Left lobe of liver (tissue), 2 donors: ENCODE results near the gene NDUFB10. TPM values are rescaled to one million over a fixed set of nuclear protein-coding genes. Genes with fewer than 3 reads are reported as not detected.
"Not testable (repeated sequence)": the region's sequence is repeated elsewhere in the genome, so short reads cannot be mapped to it uniquely, and the experiment has no call there.

Experiments
- ATAC-seq: fragments of 200-7000 bp; cut with Tn5 transposase; one replicate; pipeline ENCODE4 v1.9.1; 2020; ENCODE audit warnings: mild to moderate bottlenecking, moderate library complexity
- DNase-seq: peaks from one replicate; pipeline ENCODE4 v3.0.0-alpha.2; 2020; ENCODE audit warnings: low spot score
- total RNA-seq: library from RNA; stranded (reverse); gene quantifications from one replicate; pipeline ENCODE4 v1.2.1, GENCODE V29; 2021
- donor health status: DM: no; HTN: no; CAD: no; lungs with moderate emphysema.
- donor health status: DM: no; HTN: yes; CAD: no.

NDUFB10 gene
- total RNA-seq, result 88.6 TPM

- peak; percentile 96 for DNase-seq
- peak; percentile 96 for ATAC-seq
These were observed at the start of gene NDUFB10 for GRCh38 chr16:1959269-1960039. TSS of gene NDUFB10 (plus strand) at chr16:1959538. CDS start at chr16:1959625, 87 bp downstream.

- ATAC-seq (no peak), DNase-seq (no peak)
These were observed 49.6 kb upstream of the NDUFB10 start for GRCh38 chr16:1909561-1910231.

DNA sequence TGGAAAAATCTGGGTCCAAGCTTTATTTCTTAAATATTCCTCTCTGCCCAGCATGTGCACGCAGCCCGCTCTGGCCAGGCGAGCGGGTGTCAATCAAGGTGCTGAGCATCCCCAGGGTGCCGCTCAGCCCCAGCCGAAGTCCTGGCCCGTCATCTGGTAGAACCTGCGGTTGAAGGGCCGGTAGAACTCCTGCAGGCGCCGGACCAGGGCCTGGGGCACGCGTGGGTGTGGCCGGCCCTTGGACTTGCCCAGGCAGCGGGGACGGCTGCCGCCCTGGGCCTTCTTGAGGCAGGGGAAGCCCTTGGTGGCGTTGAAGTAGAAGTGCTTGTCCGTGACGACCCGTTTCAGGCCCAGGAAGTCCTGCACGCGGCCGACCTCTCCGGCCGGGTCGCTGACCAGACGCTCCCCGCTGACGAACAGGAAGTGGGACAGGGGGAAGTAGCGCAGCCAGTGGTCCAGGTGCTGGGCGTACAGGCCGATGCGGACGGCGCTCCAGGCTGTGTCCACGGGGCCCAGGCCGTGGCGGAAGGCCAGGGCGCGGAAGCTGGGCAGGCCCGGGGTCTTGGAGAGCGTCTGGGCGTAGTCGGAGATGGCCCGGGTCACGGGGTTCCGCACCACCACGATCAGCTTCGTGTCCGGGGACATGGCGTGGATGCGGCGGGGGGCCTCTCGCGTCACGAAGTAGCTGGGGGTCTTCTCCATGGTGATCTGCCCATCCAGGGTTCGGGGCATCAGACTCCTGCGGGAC is 47.7 kb upstream of the NDUFB10 start:
- no peak for DNase-seq

DNA sequence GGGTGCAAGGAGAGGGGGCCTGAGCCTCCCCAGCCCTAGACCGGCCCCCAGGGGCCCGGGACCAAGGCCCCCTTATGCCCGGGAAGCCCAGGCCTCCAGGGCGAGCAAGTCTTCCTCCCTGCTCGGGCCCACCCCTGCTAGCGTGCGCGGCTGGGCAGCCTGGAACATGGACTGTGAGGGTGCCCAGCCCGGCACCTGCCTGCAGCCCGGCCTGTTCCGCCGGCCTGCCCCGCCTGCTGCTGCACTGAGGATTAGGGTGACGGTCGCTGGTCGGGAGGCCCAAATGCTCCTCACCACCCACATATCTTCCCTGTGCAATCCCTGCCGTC is 47.2 kb upstream of the NDUFB10 start:
- ATAC-seq (no peak), DNase-seq (no peak)

More for the DNA sequence above, 47.7 kb upstream of the NDUFB10 start:
- ATAC-seq, result no peak

DNA sequence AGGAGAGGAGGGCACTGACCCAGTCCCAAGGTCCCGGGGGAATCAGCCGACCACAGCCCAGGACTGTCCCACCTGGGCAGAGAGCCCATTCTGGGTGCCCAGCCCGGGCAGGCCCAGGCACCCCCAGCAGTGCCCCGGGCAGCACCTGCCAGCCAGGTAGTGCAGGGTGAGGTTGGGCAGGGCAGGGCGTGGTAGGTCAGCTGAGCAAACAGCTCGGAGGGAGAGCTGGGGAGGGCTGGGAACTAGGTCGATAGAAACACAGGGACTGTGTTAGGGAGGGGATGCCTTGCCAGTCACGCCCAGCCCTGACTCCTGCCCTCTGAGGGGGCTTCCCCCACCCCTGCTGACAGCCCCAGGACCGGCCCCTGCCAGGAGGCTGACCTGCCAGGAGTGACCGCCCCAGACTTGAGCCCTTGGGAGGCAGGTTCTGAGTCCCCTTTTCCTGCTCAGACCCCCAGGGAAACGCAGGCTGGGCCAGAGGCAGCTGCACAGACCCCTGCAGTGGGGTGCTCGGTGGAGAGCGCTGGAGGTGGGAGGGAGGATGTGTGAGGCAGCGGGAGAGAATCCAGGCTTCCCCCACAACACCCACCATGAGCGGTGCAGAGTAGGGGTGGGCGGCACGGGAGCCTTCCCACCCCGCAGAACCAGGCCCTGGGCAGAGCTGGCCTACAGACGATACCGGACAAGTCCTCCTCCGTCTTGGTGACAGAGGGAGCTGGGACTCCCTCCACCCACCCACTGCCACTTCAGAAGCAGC is 45.8 kb upstream of the NDUFB10 start:
- DNase-seq (no peak), ATAC-seq (peak; percentile 43)

GRCh38 chr16:1914084-1914608 is 45.2 kb upstream of the NDUFB10 start:
- DNase-seq (no peak), ATAC-seq (no peak)

GRCh38 chr16:1914988-1915387 is 44.4 kb upstream of the NDUFB10 start:
- ATAC-seq (no peak), DNase-seq (no peak)

DNA sequence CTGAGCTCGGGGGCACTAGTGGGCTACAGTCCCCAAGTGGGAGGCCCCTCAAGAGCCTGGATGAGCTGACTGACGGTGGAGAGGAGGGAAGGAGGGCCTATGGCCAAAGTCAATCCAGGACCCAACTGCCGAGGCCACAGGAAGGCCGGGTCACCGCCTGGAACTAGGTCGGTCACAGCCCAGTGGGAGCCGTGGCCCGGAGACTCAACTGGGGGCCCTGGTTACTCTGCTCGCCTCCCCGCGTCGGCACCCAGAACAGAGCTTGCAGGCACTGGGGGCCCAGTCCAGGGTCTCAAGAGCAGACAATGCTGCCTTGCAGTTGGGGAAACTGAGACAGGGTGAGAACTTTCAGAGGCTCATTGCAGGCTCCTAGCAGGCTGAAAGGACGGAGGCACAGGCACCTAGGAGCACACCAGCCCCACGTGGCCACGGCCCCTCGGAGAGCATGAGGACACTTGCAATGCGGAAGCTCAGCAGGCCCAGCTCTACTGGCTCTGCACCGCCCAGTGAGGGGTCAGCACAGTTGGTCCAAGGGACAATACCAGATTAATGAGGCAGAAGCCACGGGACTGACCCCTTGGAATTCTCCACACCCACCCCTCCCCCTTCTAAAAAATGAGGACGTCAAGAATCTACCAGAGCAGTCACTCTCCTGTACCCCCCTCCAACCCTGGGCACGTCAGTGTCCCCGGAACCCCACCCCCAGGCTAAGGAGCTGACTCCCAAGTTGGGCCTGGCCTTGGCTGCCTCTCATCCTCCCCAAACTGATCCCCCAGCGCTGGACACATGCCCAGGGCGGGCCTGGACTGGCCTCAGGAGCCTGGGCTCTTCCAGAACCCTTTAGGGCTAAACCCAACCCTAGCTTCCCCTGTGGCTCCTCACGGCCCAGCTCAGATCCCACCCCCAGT is 43.4 kb upstream of the NDUFB10 start:
- ATAC-seq (no peak), DNase-seq (no peak)

- DNase-seq (no peak), ATAC-seq (no peak)
These were observed 42.7 kb upstream of the NDUFB10 start for GRCh38 chr16:1916640-1916990.

GRCh38 chr16:1917056-1917664 is 42.2 kb upstream of the NDUFB10 start:
- DNase-seq (no peak), ATAC-seq (no peak)

DNA sequence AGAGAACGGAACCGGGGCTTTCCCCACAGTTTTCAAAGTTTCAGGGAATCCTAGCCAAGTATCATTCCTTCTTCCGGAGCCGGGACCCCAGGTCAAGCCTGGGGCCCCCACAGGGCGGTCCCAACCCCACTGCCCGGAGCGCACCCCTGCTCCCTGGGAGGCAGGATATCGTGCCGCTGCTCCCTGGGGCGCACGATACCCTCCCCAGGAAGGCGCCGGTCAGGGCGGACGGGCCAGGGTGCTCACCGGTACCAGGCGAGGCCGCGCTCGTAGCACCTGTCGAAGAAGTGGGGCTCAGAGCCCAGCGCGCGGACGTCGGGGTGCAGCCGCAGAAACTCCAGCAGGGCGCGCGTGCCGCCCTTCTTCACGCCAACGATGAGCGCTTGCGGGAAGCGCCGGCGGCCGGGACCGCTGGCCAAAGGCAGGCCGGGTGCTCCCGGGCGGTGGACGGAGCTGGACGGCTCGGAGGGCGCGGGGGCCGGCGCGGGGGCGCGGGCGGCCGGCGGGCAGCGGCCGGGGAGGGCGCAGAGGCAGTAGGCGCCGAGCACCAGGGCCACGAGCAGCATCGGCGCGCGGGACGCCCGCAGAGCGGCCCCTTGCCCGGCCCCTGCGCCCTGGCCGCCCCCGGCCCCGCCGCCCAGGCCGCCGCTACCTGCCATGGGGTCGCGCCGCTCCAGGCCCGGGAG is 41.5 kb upstream of the NDUFB10 start:
- no peak for DNase-seq
- no peak for ATAC-seq

DNA sequence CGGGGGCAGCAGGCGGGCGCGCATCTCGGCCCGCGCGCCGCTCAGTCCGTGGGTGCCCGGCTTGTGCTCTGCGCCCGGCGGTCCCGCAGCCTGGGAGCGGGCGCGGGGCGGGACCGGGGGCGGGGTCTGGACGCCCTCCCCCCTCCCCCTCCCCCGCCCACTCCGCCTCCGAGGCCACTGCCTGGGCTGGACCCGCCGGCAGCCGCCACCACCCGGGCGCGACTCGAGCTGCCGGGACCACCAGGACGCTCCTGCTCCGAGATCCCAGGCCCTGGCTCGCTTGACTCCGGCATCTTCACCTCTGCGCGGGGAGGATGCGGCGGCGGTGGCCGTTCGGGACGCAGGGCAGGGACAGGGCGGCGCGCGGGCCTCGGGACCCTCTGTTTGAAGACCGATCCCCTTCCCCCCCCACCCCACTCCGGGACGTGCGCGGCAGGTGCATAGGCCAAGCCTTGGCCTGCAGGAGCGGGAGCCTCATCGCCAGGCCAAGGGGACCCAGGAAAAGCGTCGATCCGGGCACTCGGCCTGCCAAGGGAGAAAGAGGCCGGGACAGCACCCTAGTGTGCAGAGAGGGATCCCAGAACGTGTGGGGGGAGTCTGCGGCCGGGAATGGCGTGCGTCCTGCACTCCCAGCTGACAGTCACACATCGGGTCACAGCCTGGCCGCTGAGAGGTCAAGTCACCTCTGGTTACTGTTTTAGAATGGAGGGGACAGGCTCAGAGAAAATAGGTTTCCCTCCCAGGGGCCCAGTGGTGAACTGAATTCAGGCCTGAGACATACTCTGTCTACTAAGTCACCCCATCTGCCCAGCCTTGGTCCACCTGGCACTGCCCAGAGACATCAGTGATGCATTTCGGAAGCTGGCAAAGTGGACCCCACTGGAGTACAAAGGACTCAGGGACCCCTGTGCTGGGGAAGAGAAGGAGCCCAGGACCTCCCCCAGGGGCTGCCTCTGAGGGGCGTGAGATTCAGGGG is 40.7 kb upstream of the NDUFB10 start, which contains the start of gene HS3ST6:
TSS of gene HS3ST6 (minus strand) at position 65 of the 976 bp plus-strand sequence. CDS start 92 bp downstream, outside the sequence.
- peak; percentile 9 for ATAC-seq
- DNase-seq, result no peak

DNA sequence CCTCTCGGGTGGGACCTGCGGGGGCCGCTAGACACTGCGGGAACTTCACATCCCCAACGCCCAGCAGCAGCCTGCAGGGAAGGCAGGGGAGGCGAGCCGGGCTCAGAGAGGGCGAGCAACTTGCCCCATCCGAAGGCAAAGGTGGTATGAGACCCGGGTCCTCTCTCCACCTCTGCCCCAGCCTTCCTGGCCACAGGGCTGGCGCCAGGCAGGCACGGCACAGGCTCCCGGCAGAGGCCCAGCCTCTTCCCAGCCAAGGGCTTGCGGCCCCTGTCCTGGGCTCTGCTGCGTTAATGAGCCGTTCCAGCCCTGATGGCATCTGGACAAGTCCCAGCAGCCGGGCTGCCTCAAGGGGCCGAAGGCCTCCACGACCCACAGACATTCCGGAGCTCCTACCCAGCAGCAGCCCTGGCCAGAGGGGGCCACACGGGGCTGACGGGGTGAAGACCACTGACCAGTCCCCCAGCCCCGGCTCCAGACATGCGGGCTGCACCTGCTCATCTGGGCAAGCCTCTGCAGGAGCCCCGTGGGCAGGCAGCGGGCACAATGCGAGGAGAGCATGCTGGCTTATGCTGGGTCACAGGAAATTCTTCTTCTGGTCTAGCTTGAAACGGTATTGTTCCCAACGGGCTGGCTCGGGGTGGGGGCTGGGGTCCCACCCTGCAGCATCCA is 39.9 kb upstream of the NDUFB10 start:
- DNase-seq (no peak), ATAC-seq (peak; percentile 9)

GRCh38 chr16:1920122-1920521 is 39.2 kb upstream of the NDUFB10 start:
- ATAC-seq, DNase-seq: not testable (repeated sequence)

- peak; percentile 79 for ATAC-seq
- DNase-seq, result no peak
These were observed 38.6 kb upstream of the NDUFB10 start for GRCh38 chr16:1920727-1921171.

DNA sequence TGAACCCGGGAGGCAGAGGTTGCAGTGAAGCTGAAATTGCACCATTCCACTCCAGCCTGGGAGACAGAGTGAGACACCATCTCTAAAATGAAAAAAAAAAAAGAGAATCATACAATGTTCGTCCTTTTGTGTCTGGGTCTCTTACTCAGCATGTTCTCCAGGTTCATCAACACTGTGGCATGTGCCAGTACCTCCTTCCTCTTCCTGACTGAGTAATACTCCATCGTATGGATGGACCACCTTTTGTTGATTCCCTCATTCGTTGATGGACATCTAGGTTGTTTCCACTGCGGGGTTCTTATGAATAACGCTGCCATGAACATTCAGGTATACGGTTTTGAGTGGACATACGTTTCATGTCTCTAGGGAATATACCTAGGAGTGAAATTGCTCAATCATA is 37.0 kb upstream of the NDUFB10 start:
- DNase-seq, result no peak
- no peak for ATAC-seq
